Left lung (tissue), 10 donors: ENCODE measurements around the gene ALDH8A1. TPM values are rescaled to one million over a fixed set of nuclear protein-coding genes. Genes with fewer than 3 reads are reported as not detected.

ENCODE experiments used
- ATAC-seq: fragments of 200-7000 bp; cut with Tn5 transposase; one replicate; pipeline ENCODE4 v1.9.1; 2020; ENCODE audit warnings: moderate library complexity
- DNase-seq, 4 donors: peaks; one replicate each; pipeline ENCODE4 v3.0.0-alpha.2; 2013 to 2020
- H3K27ac ChIP-seq, 2 donors: fragments of 200-600 bp; sonication (generic) in 1 of 2; one replicate each; pipeline versions ENCODE4 v1.5.0 to v1.8.0; 2020 to 2021
- H3K27me3 ChIP-seq, 2 donors: fragments of 200-600 bp; sonication (generic) in 1 of 2; one replicate each; pipeline versions ENCODE4 v1.5.0 to v1.8.0; 2020 to 2021
- H3K36me3 ChIP-seq, 2 donors: fragments of 200-600 bp; sonication (generic) in 1 of 2; one replicate each; pipeline versions ENCODE4 v1.5.0 to v1.8.0; 2020 to 2021
- H3K4me1 ChIP-seq, 2 donors: fragments of 200-600 bp; one replicate each; pipeline ENCODE4 v1.8.0; 2021
- H3K4me3 ChIP-seq, 2 donors: fragments of 200-600 bp; sonication (generic) in 1 of 2; one replicate each; pipeline versions ENCODE4 v1.5.0 to v1.8.0; 2020 to 2021; ENCODE audit warnings: mild to moderate bottlenecking in 1 of 2
- H3K9me3 ChIP-seq, 2 donors: fragments of 200-600 bp; sonication (generic) in 1 of 2; one replicate each; pipeline versions ENCODE4 v1.5.0 to v1.8.0; 2020 to 2021
- intact Hi-C, 2 donors: fragments of 100-400 bp; cut with DNase I; formaldehyde crosslinking; loops; one replicate each; pipeline versions ENCODE4 v1.11.2 to v1.14.2; 2022
- polyA plus RNA-seq, 6 donors: library from polyadenylated mRNA; unstranded; fragments of 120-200 nt; gene quantifications; one replicate each; pipeline ENCODE4 v1.2.1, GENCODE V29; 2013; ENCODE audit not compliant: insufficient read length in 6 of 6
- total RNA-seq, 2 donors: library from RNA; stranded (reverse); fragmentation: NEBNext Ultra II Directional; extraction: Animal tissue kit (Norgen Biotek cat#: 25700); gene quantifications; one replicate each; pipeline ENCODE4 v1.2.1, GENCODE V29; 2021
- TF ChIP-seq, protein P1 (sequence below), 2 donors: fragments of 200-600 bp; sonication (generic) in 1 of 2; IDR thresholded peaks; one replicate each; pipeline versions ENCODE4 v1.5.0 to v1.8.0; 2021; ENCODE audit warnings: antibody characterized with exemption in 2 of 2
- donor health status: DM: no; HTN: yes; CAD: no.
- donor health status: DM: no; HTN: no; CAD: no.

Gene ALDH8A1
- total and polyA plus RNA-seq, 8 donors, result 0.80 to 2.4 (median 1.1) TPM

DNA sequence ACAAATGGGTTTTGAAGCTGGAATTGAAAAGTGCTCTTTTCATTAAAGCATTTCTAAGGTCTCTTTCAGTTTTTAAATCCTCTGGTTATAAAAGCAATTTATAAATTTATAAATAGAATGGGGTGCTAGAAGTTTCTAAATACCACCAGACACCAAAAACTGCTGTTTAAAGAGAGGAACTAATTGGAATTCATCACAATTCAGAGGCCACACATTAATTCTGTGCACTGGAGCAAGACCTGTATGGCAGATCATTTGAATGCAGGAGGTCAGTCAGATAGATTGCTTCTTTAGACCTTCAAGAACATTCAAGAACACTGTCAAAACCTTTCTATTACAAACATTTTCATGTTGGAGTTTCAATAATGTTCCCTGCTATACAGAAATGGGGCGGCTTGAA is 55.1 kb downstream of the ALDH8A1 start:
- intact Hi-C loops, result no loop called here

DNA sequence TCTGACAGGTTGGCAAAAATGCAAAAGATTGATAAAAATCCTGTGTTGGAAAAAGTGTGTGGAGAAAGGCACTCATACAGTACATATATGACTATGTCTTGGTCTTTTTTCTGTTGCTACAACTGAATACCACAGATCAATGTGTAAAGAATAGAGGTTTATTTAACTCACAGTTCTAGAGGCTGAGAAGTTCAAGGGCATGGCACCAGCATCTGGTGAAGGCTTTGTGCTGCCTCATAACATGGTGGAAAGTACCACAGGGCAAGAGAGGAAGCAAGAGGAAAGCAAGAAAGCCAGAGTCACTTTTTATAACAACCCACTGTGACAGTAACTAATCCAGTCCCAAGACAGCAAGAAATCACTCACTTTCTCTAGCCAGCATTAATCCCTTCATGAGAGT is 57.5 kb downstream of the ALDH8A1 start:
- Histone ChIP-seq H3K9me3 (no peaks in the 10 kb centered on the region), H3K36me3 (no peaks in the 10 kb centered on the region), H3K27me3 (no peaks in the 10 kb centered on the region), H3K4me3 (no peak overlapping the region), H3K4me1 (no peaks in the 10 kb centered on the region), H3K27ac (no peak overlapping the region)
- TF ChIP-seq, protein P1, sequence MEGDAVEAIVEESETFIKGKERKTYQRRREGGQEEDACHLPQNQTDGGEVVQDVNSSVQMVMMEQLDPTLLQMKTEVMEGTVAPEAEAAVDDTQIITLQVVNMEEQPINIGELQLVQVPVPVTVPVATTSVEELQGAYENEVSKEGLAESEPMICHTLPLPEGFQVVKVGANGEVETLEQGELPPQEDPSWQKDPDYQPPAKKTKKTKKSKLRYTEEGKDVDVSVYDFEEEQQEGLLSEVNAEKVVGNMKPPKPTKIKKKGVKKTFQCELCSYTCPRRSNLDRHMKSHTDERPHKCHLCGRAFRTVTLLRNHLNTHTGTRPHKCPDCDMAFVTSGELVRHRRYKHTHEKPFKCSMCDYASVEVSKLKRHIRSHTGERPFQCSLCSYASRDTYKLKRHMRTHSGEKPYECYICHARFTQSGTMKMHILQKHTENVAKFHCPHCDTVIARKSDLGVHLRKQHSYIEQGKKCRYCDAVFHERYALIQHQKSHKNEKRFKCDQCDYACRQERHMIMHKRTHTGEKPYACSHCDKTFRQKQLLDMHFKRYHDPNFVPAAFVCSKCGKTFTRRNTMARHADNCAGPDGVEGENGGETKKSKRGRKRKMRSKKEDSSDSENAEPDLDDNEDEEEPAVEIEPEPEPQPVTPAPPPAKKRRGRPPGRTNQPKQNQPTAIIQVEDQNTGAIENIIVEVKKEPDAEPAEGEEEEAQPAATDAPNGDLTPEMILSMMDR (IDR thresholded peaks at IDR 0.05), result no peak
- ATAC-seq, result no peak
- intact Hi-C loops, result no loop called here
- DNase-seq, result no peak

More for the DNA sequence above, 55.1 kb downstream of the ALDH8A1 start:
- H3K36me3 ChIP-seq, result no peaks in the 10 kb centered on the region
- DNase-seq (no peak), ATAC-seq (no peak)
- TF ChIP-seq, protein P1 (IDR thresholded peaks at IDR 0.05), result no peak
- no peaks in the 10 kb centered on the region for H3K9me3 ChIP-seq
- H3K27me3 ChIP-seq, result no peaks in the 10 kb centered on the region
- H3K4me3 ChIP-seq, result no peak overlapping the region
- no peaks in the 10 kb centered on the region for H3K4me1 ChIP-seq
- no peak overlapping the region for H3K27ac ChIP-seq

DNA sequence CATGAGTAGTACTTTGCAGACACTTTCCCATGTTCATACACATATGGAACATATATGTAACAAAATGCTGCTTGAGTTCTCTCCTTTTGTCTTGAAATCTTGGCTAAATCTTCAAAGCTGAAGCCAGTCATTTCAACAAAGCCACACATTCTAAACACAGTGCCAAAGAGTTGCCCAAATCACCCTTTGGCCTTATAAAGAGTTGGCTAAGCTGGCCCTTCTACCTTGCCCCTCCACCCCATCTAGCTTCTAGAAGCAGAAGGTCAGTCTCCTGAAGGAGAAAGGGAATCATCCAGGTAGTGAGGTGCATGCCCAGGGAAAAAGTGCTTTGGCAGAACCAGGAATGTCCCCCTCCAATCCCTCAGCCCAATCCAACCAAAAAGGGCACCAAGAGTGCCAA is 58.3 kb downstream of the ALDH8A1 start:
- Histone ChIP-seq H3K27me3 (no peaks in the 10 kb centered on the region), H3K9me3 (no peaks in the 10 kb centered on the region), H3K36me3 (no peaks in the 10 kb centered on the region), H3K27ac (no peak overlapping the region), H3K4me1 (no peaks in the 10 kb centered on the region), H3K4me3 (no peak overlapping the region)
- intact Hi-C loops, result no loop called here
- ATAC-seq, result no peak
- no peak for DNase-seq
- TF ChIP-seq, protein P1 (IDR thresholded peaks at IDR 0.05), result no peak

DNA sequence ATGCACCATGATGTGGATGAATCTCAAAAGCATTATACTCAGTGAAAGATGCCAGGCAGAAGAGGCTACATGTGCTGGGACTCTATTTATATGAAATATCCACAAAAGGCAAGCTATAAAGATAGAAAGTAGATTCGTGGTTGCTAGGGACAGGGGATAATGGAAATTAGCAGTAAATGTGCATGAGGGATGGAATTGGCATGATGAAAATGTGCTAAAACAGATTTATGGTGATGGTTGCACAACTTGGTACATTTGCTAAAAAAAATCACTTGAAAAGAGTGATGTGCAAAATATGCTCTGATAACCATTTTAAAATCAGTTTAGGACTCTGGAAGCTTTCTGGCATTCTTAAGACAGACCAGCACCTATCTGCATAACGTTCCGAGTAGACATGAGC is 61.6 kb downstream of the ALDH8A1 start:
- Histone ChIP-seq H3K27me3 (peaks cover 0 to 6% of the 10 kb centered on the region in 2 donors), H3K27ac (no peak overlapping the region), H3K36me3 (no peaks in the 10 kb centered on the region), H3K4me1 (no peaks in the 10 kb centered on the region), H3K9me3 (no peaks in the 10 kb centered on the region), H3K4me3 (no peak overlapping the region)
- ATAC-seq (no peak), DNase-seq (no peak)
- intact Hi-C loops, result no loop called here
- TF ChIP-seq, protein P1 (IDR thresholded peaks at IDR 0.05), result no peak

DNA sequence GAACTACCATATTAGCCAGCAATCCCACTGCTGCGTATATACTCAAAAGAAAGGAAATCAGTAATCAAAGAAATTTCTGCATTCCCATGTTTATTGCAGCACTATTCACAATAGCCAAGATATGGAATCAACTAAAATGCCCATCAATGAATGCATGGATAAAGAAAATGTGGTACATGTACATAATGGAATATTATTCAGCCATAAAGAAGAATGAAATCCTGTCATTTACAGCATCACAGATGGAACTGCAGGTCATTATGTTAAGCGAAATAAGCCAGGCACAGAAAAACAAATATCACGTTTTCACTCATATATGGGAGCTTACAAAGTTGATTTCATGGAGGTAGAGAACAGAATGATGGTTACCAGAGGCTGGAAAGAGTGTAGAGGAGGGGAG is 65.1 kb downstream of the ALDH8A1 start:
- ATAC-seq, result no peak
- Histone ChIP-seq H3K9me3 (no peaks in the 10 kb centered on the region), H3K36me3 (no peaks in the 10 kb centered on the region), H3K27me3 (peaks cover 0 to 9% of the 10 kb centered on the region in 2 donors), H3K4me1 (no peaks in the 10 kb centered on the region), H3K27ac (no peak overlapping the region), H3K4me3 (no peak overlapping the region)
- DNase-seq, result no peak
- intact Hi-C loops, result no loop called here
- TF ChIP-seq, protein P1 (IDR thresholded peaks at IDR 0.05), result no peak
